BLaER1 (cell line): ENCODE results near the gene TSPYL6.

ENCODE experiments used
- H3K27ac ChIP-seq: shearing (Covaris generic); formaldehyde crosslinking; 2 replicates; pipeline ENCODE4 v1.8.1; 2022
- H3K27me3 ChIP-seq: shearing (Covaris generic); formaldehyde crosslinking; 2 replicates; pipeline ENCODE4 v1.8.1; 2022
- H3K36me3 ChIP-seq: shearing (Covaris generic); formaldehyde crosslinking; 2 replicates; pipeline ENCODE4 v1.8.1; 2022
- H3K4me1 ChIP-seq: shearing (Covaris generic); formaldehyde crosslinking; 2 replicates; pipeline ENCODE4 v1.8.1; 2022
- H3K4me2 ChIP-seq: shearing (Covaris generic); formaldehyde crosslinking; 2 replicates; pipeline ENCODE4 v1.8.1; 2022
- H3K4me3 ChIP-seq: shearing (Covaris generic); formaldehyde crosslinking; 2 replicates; pipeline ENCODE4 v1.8.1; 2022
- H3K9ac ChIP-seq: shearing (Covaris generic); formaldehyde crosslinking; 2 replicates; pipeline ENCODE4 v1.8.1; 2022
- H3K9me3 ChIP-seq: shearing (Covaris generic); formaldehyde crosslinking; 2 replicates; pipeline ENCODE4 v1.8.1; 2022
- H4K20me1 ChIP-seq: shearing (Covaris generic); formaldehyde crosslinking; 2 replicates; pipeline ENCODE4 v1.8.1; 2022
- Cebpa-rat ChIP-seq: shearing (Covaris generic); IDR thresholded peaks from 2 replicates; pipeline ENCODE4 v1.8.1; 2022

Gene TSPYL6

GRCh38 chr2:54259413-54260240 lies 3.6 kb upstream of the TSPYL6 start:
- peaks cover 21% of the 10 kb centered on the region for H3K9me3 ChIP-seq
- 0 out of 2 replicates have a peak, but pooled peaks cover 3% of the 10 kb centered on the region for H3K36me3 ChIP-seq
- H3K4me2 ChIP-seq = no peak overlapping the region
- no peak overlapping the region for H3K4me3 ChIP-seq
- no peaks in the 10 kb centered on the region for H3K27me3 ChIP-seq
- H3K4me1 ChIP-seq = no peaks in the 10 kb centered on the region
- no peak overlapping the region for H3K27ac ChIP-seq
- no peak for TF ChIP-seq Cebpa-rat
- no peak overlapping the region for H3K9ac ChIP-seq
- no peaks in the 10 kb centered on the region for H4K20me1 ChIP-seq

- Histone ChIP-seq H4K20me1 (no peaks in the 10 kb centered on the region), H3K4me2 (no peak overlapping the region)
- no peak for TF ChIP-seq Cebpa-rat
These were observed 2.1 kb upstream of the TSPYL6 start for GRCh38 chr2:54258166-54258565.

GRCh38 chr2:54255230-54256090 lies 569 bp downstream of the TSPYL6 start:
- no peaks in the 10 kb centered on the region for H4K20me1 ChIP-seq
- H3K9me3 ChIP-seq = peaks cover 18% of the 10 kb centered on the region
- no peaks in the 10 kb centered on the region for H3K4me1 ChIP-seq
- no peak for TF ChIP-seq Cebpa-rat
- H3K27me3 ChIP-seq = no peaks in the 10 kb centered on the region
- H3K27ac ChIP-seq = no peak overlapping the region
- no peak overlapping the region for H3K4me3 ChIP-seq
- no peak overlapping the region for H3K9ac ChIP-seq
- H3K36me3 ChIP-seq = 0 out of 2 replicates have a peak, but pooled peaks cover 3% of the 10 kb centered on the region
- H3K4me2 ChIP-seq = no peak overlapping the region

More at GRCh38 chr2:54258166-54258565, 2.1 kb upstream of the TSPYL6 start:
- Histone ChIP-seq H3K9me3 (peaks cover 18% of the 10 kb centered on the region), H3K4me3 (no peak overlapping the region), H3K9ac (no peak overlapping the region), H3K36me3 (0 out of 2 replicates have a peak, but pooled peaks cover 3% of the 10 kb centered on the region), H3K27ac (no peak overlapping the region), H3K27me3 (no peaks in the 10 kb centered on the region), H3K4me1 (no peaks in the 10 kb centered on the region)

- H3K4me1 ChIP-seq = no peaks in the 10 kb centered on the region
- H3K27ac ChIP-seq = no peak overlapping the region
- no peaks in the 10 kb centered on the region for H4K20me1 ChIP-seq
- H3K4me2 ChIP-seq = no peak overlapping the region
- H3K9ac ChIP-seq = no peak overlapping the region
- H3K36me3 ChIP-seq = 0 out of 2 replicates have a peak, but pooled peaks cover 3% of the 10 kb centered on the region
- no peak for TF ChIP-seq Cebpa-rat
- peaks cover 18% of the 10 kb centered on the region for H3K9me3 ChIP-seq
- no peak overlapping the region for H3K4me3 ChIP-seq
- no peaks in the 10 kb centered on the region for H3K27me3 ChIP-seq
These were observed 1.8 kb downstream of the TSPYL6 start for GRCh38 chr2:54254180-54254579.

GRCh38 chr2:54249629-54250028 lies 6.4 kb downstream of the TSPYL6 start:
- no peaks in the 10 kb centered on the region for H3K27me3 ChIP-seq
- H3K4me3 ChIP-seq = no peak overlapping the region
- no peaks in the 10 kb centered on the region for H3K36me3 ChIP-seq
- H4K20me1 ChIP-seq = no peaks in the 10 kb centered on the region
- H3K27ac ChIP-seq = no peak overlapping the region
- TF ChIP-seq Cebpa-rat = no peak
- H3K9me3 ChIP-seq = peaks cover under 1% of the 10 kb centered on the region; the same call in 1 of the 2 replicates
- H3K9ac ChIP-seq = no peak overlapping the region
- no peak overlapping the region for H3K4me2 ChIP-seq
- no peaks in the 10 kb centered on the region for H3K4me1 ChIP-seq

- Histone ChIP-seq H3K9ac (no peak overlapping the region), H3K27ac (no peak overlapping the region), H3K9me3 (no peaks in the 10 kb centered on the region), H4K20me1 (no peaks in the 10 kb centered on the region), H3K4me1 (no peaks in the 10 kb centered on the region), H3K36me3 (no peaks in the 10 kb centered on the region), H3K4me2 (no peak overlapping the region), H3K4me3 (no peak overlapping the region), H3K27me3 (no peaks in the 10 kb centered on the region)
- TF ChIP-seq Cebpa-rat = no peak
These were observed 8.9 kb downstream of the TSPYL6 start for GRCh38 chr2:54247115-54247514.

- Histone ChIP-seq H3K9ac (no peak overlapping the region), H3K9me3 (no peaks in the 10 kb centered on the region), H3K27ac (no peak overlapping the region), H3K4me3 (no peak overlapping the region), H3K4me1 (no peaks in the 10 kb centered on the region), H3K36me3 (no peaks in the 10 kb centered on the region), H3K27me3 (no peaks in the 10 kb centered on the region), H4K20me1 (no peaks in the 10 kb centered on the region), H3K4me2 (no peak overlapping the region)
- no peak for TF ChIP-seq Cebpa-rat
These were observed 15.2 kb downstream of the TSPYL6 start for GRCh38 chr2:54240515-54241469.

GRCh38 chr2:54239427-54239826 lies 16.6 kb downstream of the TSPYL6 start:
- H4K20me1 ChIP-seq = no peaks in the 10 kb centered on the region
- H3K4me1 ChIP-seq = no peaks in the 10 kb centered on the region
- no peak overlapping the region for H3K4me2 ChIP-seq
- H3K27ac ChIP-seq = no peak overlapping the region
- no peaks in the 10 kb centered on the region for H3K36me3 ChIP-seq
- TF ChIP-seq Cebpa-rat = no peak
- no peaks in the 10 kb centered on the region for H3K9me3 ChIP-seq
- H3K27me3 ChIP-seq = no peaks in the 10 kb centered on the region
- H3K9ac ChIP-seq = no peak overlapping the region
- no peak overlapping the region for H3K4me3 ChIP-seq

GRCh38 chr2:54237428-54237827 lies 18.6 kb downstream of the TSPYL6 start:
- Histone ChIP-seq H3K4me2 (no peak overlapping the region), H3K4me3 (no peak overlapping the region), H3K27me3 (no peaks in the 10 kb centered on the region), H3K9me3 (0 out of 2 replicates have a peak, but pooled peaks cover 2% of the 10 kb centered on the region), H3K9ac (no peak overlapping the region), H3K27ac (no peak overlapping the region), H4K20me1 (no peaks in the 10 kb centered on the region), H3K36me3 (no peaks in the 10 kb centered on the region), H3K4me1 (no peaks in the 10 kb centered on the region)
- no peak for TF ChIP-seq Cebpa-rat
